DND-41 (cell line): ENCODE data around the gene MLF1.

Source experiments
- EZH2 ChIP-seq: IDR thresholded peaks from 3 replicates; pipeline ENCODE4 v1.6.1; 2012; ENCODE audit warnings: borderline replicate concordance, low read depth, mild to moderate bottlenecking, moderate library complexity, low read length, inconsistent platforms; ENCODE audit not compliant: severe bottlenecking
- TF ChIP-seq, protein P1 (sequence below): IDR thresholded peaks from 2 replicates; pipeline ENCODE4 v1.5.1; 2012; ENCODE audit warnings: borderline replicate concordance, low read length, moderate library complexity, mild to moderate bottlenecking; ENCODE audit not compliant: poor library complexity, severe bottlenecking; ENCODE audit errors: extremely low read depth

DNA sequence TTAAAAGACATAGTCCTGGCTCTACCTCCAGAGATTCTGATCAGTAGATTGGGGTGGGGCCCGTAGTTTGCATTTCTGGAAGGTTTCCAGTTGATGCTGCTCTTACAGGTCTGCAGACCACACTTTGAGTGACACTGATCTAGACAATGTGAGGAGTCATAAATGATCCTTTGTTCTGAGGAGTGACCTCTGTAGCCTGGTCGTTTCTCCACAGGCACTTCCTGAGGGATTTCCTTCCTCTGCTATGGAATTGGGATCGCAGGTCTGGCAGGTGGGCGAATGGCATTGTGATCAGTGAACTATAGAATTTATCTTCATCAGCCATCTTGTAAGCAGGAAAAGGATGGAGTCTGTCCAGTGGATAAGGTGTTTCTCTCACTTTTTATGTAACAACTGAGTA lies 78.8 kb downstream of the MLF1 start:
- TF ChIP-seq, protein P1, sequence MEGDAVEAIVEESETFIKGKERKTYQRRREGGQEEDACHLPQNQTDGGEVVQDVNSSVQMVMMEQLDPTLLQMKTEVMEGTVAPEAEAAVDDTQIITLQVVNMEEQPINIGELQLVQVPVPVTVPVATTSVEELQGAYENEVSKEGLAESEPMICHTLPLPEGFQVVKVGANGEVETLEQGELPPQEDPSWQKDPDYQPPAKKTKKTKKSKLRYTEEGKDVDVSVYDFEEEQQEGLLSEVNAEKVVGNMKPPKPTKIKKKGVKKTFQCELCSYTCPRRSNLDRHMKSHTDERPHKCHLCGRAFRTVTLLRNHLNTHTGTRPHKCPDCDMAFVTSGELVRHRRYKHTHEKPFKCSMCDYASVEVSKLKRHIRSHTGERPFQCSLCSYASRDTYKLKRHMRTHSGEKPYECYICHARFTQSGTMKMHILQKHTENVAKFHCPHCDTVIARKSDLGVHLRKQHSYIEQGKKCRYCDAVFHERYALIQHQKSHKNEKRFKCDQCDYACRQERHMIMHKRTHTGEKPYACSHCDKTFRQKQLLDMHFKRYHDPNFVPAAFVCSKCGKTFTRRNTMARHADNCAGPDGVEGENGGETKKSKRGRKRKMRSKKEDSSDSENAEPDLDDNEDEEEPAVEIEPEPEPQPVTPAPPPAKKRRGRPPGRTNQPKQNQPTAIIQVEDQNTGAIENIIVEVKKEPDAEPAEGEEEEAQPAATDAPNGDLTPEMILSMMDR: no peak
- TF ChIP-seq EZH2: no peak
